Activated naive CD8-positive, alpha-beta T cell treated with anti-CD3 and anti-CD28 coated beads, Interleukin-2, amount 10 ng/mL, durations not matched to agents 7 days and 5 days (primary cell): ENCODE data around the gene PRG2. TPM values are rescaled to one million over a fixed set of nuclear protein-coding genes. Genes with fewer than 3 reads are reported as not detected.

Experiments
- ATAC-seq: fragments of 150-1000 bp; cut with Tn5 transposase; one replicate; pipeline ENCODE4 v1.10.0; 2021; ENCODE audit warnings: low read depth, moderate library complexity
- POLR2A ChIA-PET: fragments of 350-600 bp; sonication (Branson Sonifier 250); formaldehyde crosslinking; loops from one replicate; lab custom pipeline; 2021; ENCODE audit warnings: antibody characterized with exemption; lab: Charles Lee
- DNase-seq: peaks from one replicate; pipeline ENCODE4 v3.0.0; 2021
- H3K27ac Mint-ChIP-seq: one replicate; pipeline ENCODE4 v1.8.0; 2022; ENCODE audit warnings: mild to moderate bottlenecking, mixed read lengths
- H3K27me3 Mint-ChIP-seq: one replicate; pipeline ENCODE4 v1.8.0; 2022; ENCODE audit warnings: mild to moderate bottlenecking, moderate library complexity, mixed read lengths
- H3K36me3 Mint-ChIP-seq: one replicate; pipeline ENCODE4 v1.8.0; 2021; ENCODE audit warnings: mild to moderate bottlenecking, mixed read lengths
- H3K4me1 Mint-ChIP-seq: one replicate; pipeline ENCODE4 v1.8.0; 2021; ENCODE audit warnings: mixed read lengths
- H3K4me3 Mint-ChIP-seq: one replicate; pipeline ENCODE4 v1.8.0; 2022; ENCODE audit warnings: mild to moderate bottlenecking, moderate library complexity, mixed read lengths
- H3K9me3 Mint-ChIP-seq: one replicate; pipeline ENCODE4 v1.8.0; 2021; ENCODE audit warnings: mixed read lengths
- total RNA-seq, 2 experiments: library from RNA; stranded (reverse); gene quantifications; one replicate each; pipeline ENCODE4 v1.2.3, GENCODE V29; 2021

The PRG2 gene
- total RNA-seq, 2 experiments from 2014 or later = 0.25 TPM; not detected in 1

GRCh38 chr11:57353852-57354251 lies 36.6 kb downstream of the PRG2 start:
- no peak overlapping the region for H3K4me3 Mint-ChIP-seq
- peaks cover 5% of the 10 kb centered on the region for H3K9me3 Mint-ChIP-seq
- H3K4me1 Mint-ChIP-seq = peaks cover 1% of the 10 kb centered on the region
- no peak for ATAC-seq
- H3K36me3 Mint-ChIP-seq = no peaks in the 10 kb centered on the region
- H3K27ac Mint-ChIP-seq = no peak overlapping the region
- DNase-seq = no peak
- H3K27me3 Mint-ChIP-seq = peaks cover 14% of the 10 kb centered on the region
- POLR2A ChIA-PET = interaction anchor here (1.5 kb wide), 1 partner anchor 104 kb away, joined by 3 read pairs; no protein-coding TSS in a partner anchor

- ATAC-seq = no peak
- H3K36me3 Mint-ChIP-seq = no peaks in the 10 kb centered on the region
- peaks cover 14% of the 10 kb centered on the region for H3K27me3 Mint-ChIP-seq
Measured at GRCh38 chr11:57353446-57353845, 37.0 kb downstream of the PRG2 start.

GRCh38 chr11:57353036-57353435 lies 37.4 kb downstream of the PRG2 start:
- DNase-seq (no peak), ATAC-seq (no peak)
- no peaks in the 10 kb centered on the region for H3K36me3 Mint-ChIP-seq
- peaks cover 5% of the 10 kb centered on the region for H3K9me3 Mint-ChIP-seq
- H3K4me3 Mint-ChIP-seq = no peak overlapping the region
- POLR2A ChIA-PET = interaction anchor here (1.5 kb wide), 1 partner anchor 104 kb away, joined by 3 read pairs; no protein-coding TSS in a partner anchor
- H3K27ac Mint-ChIP-seq = no peak overlapping the region
- peaks cover 1% of the 10 kb centered on the region for H3K4me1 Mint-ChIP-seq
- H3K27me3 Mint-ChIP-seq = peaks cover 14% of the 10 kb centered on the region

More at GRCh38 chr11:57353446-57353845, 37.0 kb downstream of the PRG2 start:
- peaks cover 1% of the 10 kb centered on the region for H3K4me1 Mint-ChIP-seq
- no peak overlapping the region for H3K4me3 Mint-ChIP-seq
- POLR2A ChIA-PET = interaction anchor here (1.5 kb wide), 1 partner anchor 104 kb away, joined by 3 read pairs; no protein-coding TSS in a partner anchor
- no peak overlapping the region for H3K27ac Mint-ChIP-seq
- H3K9me3 Mint-ChIP-seq = peaks cover 5% of the 10 kb centered on the region
- DNase-seq = no peak

GRCh38 chr11:57349491-57350274 lies 40.8 kb downstream of the PRG2 start:
- Mint-ChIP-seq H3K27me3 (peaks cover 14% of the 10 kb centered on the region), H3K4me3 (no peak overlapping the region), H3K4me1 (peaks cover 2% of the 10 kb centered on the region), H3K36me3 (no peaks in the 10 kb centered on the region), H3K27ac (no peak overlapping the region), H3K9me3 (peaks cover 5% of the 10 kb centered on the region)
- POLR2A ChIA-PET = interaction anchor here (0.6 to 0.7 kb wide), 2 partner anchors 27 to 57 kb away, joined by 3 read pairs; no protein-coding TSS in a partner anchor
- peak; percentile 58 for ATAC-seq
- peak; percentile 76 for DNase-seq

GRCh38 chr11:57348636-57349313 lies 41.7 kb downstream of the PRG2 start:
- Mint-ChIP-seq H3K4me3 (no peak overlapping the region), H3K27ac (no peak overlapping the region), H3K4me1 (peaks cover 2% of the 10 kb centered on the region), H3K27me3 (peaks cover 6% of the 10 kb centered on the region), H3K36me3 (no peaks in the 10 kb centered on the region), H3K9me3 (peaks cover 5% of the 10 kb centered on the region)
- DNase-seq = no peak
- POLR2A ChIA-PET = no interaction called here
- no peak for ATAC-seq

GRCh38 chr11:57348052-57348451 lies 42.4 kb downstream of the PRG2 start:
- no peak for DNase-seq
- POLR2A ChIA-PET = no interaction called here
- H3K4me3 Mint-ChIP-seq = no peak overlapping the region
- no peaks in the 10 kb centered on the region for H3K36me3 Mint-ChIP-seq
- peaks cover 5% of the 10 kb centered on the region for H3K9me3 Mint-ChIP-seq
- H3K4me1 Mint-ChIP-seq = peaks cover 2% of the 10 kb centered on the region
- peaks cover 6% of the 10 kb centered on the region for H3K27me3 Mint-ChIP-seq
- no peak overlapping the region for H3K27ac Mint-ChIP-seq
- no peak for ATAC-seq

- no peak for ATAC-seq
- POLR2A ChIA-PET = no interaction called here
- Mint-ChIP-seq H3K36me3 (no peaks in the 10 kb centered on the region), H3K27me3 (peaks cover 3% of the 10 kb centered on the region), H3K27ac (no peak overlapping the region), H3K9me3 (peaks cover 5% of the 10 kb centered on the region), H3K4me3 (no peak overlapping the region), H3K4me1 (peaks cover 2% of the 10 kb centered on the region)
- DNase-seq = no peak
Measured at GRCh38 chr11:57347336-57347735, 43.1 kb downstream of the PRG2 start.

GRCh38 chr11:57345555-57346211 lies 44.8 kb downstream of the PRG2 start:
- no peak overlapping the region for H3K27ac Mint-ChIP-seq
- no peaks in the 10 kb centered on the region for H3K9me3 Mint-ChIP-seq
- H3K4me3 Mint-ChIP-seq = no peak overlapping the region
- peak; percentile 52 for DNase-seq
- POLR2A ChIA-PET = interaction anchor here (0.5 kb wide), 1 partner anchor 102 kb away, joined by 4 read pairs; no protein-coding TSS in a partner anchor
- peak; percentile 44 for ATAC-seq
- no peaks in the 10 kb centered on the region for H3K36me3 Mint-ChIP-seq
- peaks cover 4% of the 10 kb centered on the region for H3K4me1 Mint-ChIP-seq
- peaks cover 3% of the 10 kb centered on the region for H3K27me3 Mint-ChIP-seq

GRCh38 chr11:57344826-57345225 lies 45.6 kb downstream of the PRG2 start:
- peaks cover 8% of the 10 kb centered on the region for H3K4me1 Mint-ChIP-seq
- POLR2A ChIA-PET = no interaction called here

GRCh38 chr11:57343825-57344224 lies 46.6 kb downstream of the PRG2 start:
- no peak overlapping the region for H3K4me3 Mint-ChIP-seq
- H3K4me1 Mint-ChIP-seq = peaks cover 8% of the 10 kb centered on the region
- H3K9me3 Mint-ChIP-seq = no peaks in the 10 kb centered on the region
- POLR2A ChIA-PET = interaction anchor here (1.0 kb wide), 1 partner anchor 19 kb away, joined by 3 read pairs; the partner anchor contains the start of gene TNKS1BP1
- ATAC-seq (no peak), DNase-seq (no peak)
- H3K27ac Mint-ChIP-seq = no peak overlapping the region
- H3K27me3 Mint-ChIP-seq = peaks cover 5% of the 10 kb centered on the region
- H3K36me3 Mint-ChIP-seq = no peaks in the 10 kb centered on the region

More at GRCh38 chr11:57344826-57345225, 45.6 kb downstream of the PRG2 start:
- Mint-ChIP-seq H3K9me3 (no peaks in the 10 kb centered on the region), H3K36me3 (no peaks in the 10 kb centered on the region), H3K4me3 (no peak overlapping the region), H3K27ac (no peak overlapping the region), H3K27me3 (peaks cover 3% of the 10 kb centered on the region)
- ATAC-seq (no peak), DNase-seq (no peak)

GRCh38 chr11:57342702-57343101 lies 47.7 kb downstream of the PRG2 start:
- POLR2A ChIA-PET = no interaction called here
- H3K36me3 Mint-ChIP-seq = no peaks in the 10 kb centered on the region

GRCh38 chr11:57341250-57341808 lies 49.1 kb downstream of the PRG2 start:
- Mint-ChIP-seq H3K36me3 (no peaks in the 10 kb centered on the region), H3K27me3 (peaks cover 5% of the 10 kb centered on the region), H3K27ac (no peak overlapping the region), H3K9me3 (no peaks in the 10 kb centered on the region), H3K4me3 (no peak overlapping the region), H3K4me1 (peaks cover 11% of the 10 kb centered on the region)
- ATAC-seq (no peak), DNase-seq (no peak)
- POLR2A ChIA-PET = no interaction called here

More at GRCh38 chr11:57342702-57343101, 47.7 kb downstream of the PRG2 start:
- ATAC-seq (no peak), DNase-seq (no peak)
- H3K27ac Mint-ChIP-seq = no peak overlapping the region
- peaks cover 5% of the 10 kb centered on the region for H3K27me3 Mint-ChIP-seq
- H3K9me3 Mint-ChIP-seq = no peaks in the 10 kb centered on the region
- peaks cover 8% of the 10 kb centered on the region for H3K4me1 Mint-ChIP-seq
- H3K4me3 Mint-ChIP-seq = no peak overlapping the region
